Trophoblast cell (in vitro differentiated cells and primary cell): ENCODE results near the gene PLS1.
A peak's percentile ranks its signal among the peaks of the same experiment; 100 is the strongest.
"Not testable (repeated sequence)": the region's sequence is repeated elsewhere in the genome, so short reads cannot be mapped to it uniquely, and the experiment has no call there.

Experiments
- DNase-seq, 2 donors: peaks; one replicate each; pipeline ENCODE4 v3.0.0-alpha.2; 2016
- H2AFZ ChIP-seq: 2 replicates; pipeline ENCODE4 v1.6.1; 2013; ENCODE audit warnings: low read length, moderate library complexity, mild to moderate bottlenecking; ENCODE audit not compliant: insufficient read depth, poor library complexity
- H2AK5ac ChIP-seq: 2 replicates; pipeline ENCODE4 v1.6.1; 2013; ENCODE audit warnings: mild to moderate bottlenecking, low read length
- H2BK120ac ChIP-seq: 2 replicates; pipeline ENCODE4 v1.6.1; 2013; ENCODE audit warnings: low read length, mild to moderate bottlenecking, moderate library complexity; ENCODE audit not compliant: insufficient read depth, poor library complexity
- H2BK12ac ChIP-seq: 2 replicates; pipeline ENCODE4 v1.6.1; 2013; ENCODE audit warnings: mild to moderate bottlenecking, low read length, moderate library complexity
- H2BK5ac ChIP-seq: 2 replicates; pipeline ENCODE4 v1.6.1; 2013; ENCODE audit warnings: low read length, low read depth, moderate library complexity, mild to moderate bottlenecking; ENCODE audit not compliant: poor library complexity
- H3K14ac ChIP-seq: 2 replicates; pipeline ENCODE4 v1.6.1; 2013; ENCODE audit warnings: mild to moderate bottlenecking, low read length
- H3K18ac ChIP-seq: 2 replicates; pipeline ENCODE4 v1.6.1; 2013; ENCODE audit warnings: mild to moderate bottlenecking, low read length
- H3K23ac ChIP-seq: 2 replicates; pipeline ENCODE4 v1.6.1; 2013; ENCODE audit warnings: low read length
- H3K27ac ChIP-seq: 2 replicates; pipeline ENCODE4 v1.5.1; 2013; ENCODE audit warnings: low read depth, mild to moderate bottlenecking, inconsistent platforms, low read length, moderate library complexity
- H3K27me3 ChIP-seq: 2 replicates; pipeline ENCODE4 v1.6.1; 2013; ENCODE audit warnings: inconsistent platforms, mild to moderate bottlenecking, low read length, moderate library complexity; ENCODE audit not compliant: insufficient read depth
- H3K36me3 ChIP-seq, 2 experiments: 1 replicate in 1 of 2; 2 replicates in 1 of 2; pipeline ENCODE4 v1.6.1; 2013; ENCODE audit warnings: low read length in 2 of 2, mild to moderate bottlenecking in 2 of 2, moderate library complexity in 1 of 2; ENCODE audit not compliant: insufficient read depth in 2 of 2, control insufficient read depth in 1 of 2
- H3K4ac ChIP-seq: 2 replicates; pipeline ENCODE4 v1.6.1; 2013; ENCODE audit warnings: low read depth, mild to moderate bottlenecking, low read length, moderate library complexity
- H3K4me1 ChIP-seq, 2 experiments: 1 replicate in 1 of 2; 2 replicates in 1 of 2; pipeline ENCODE4 v1.6.1; 2013; ENCODE audit warnings: low read length in 2 of 2, mild to moderate bottlenecking in 2 of 2, moderate library complexity in 1 of 2; ENCODE audit not compliant: insufficient read depth in 2 of 2, control insufficient read depth in 1 of 2
- H3K4me2 ChIP-seq: 2 replicates; pipeline ENCODE4 v1.6.1; 2013; ENCODE audit warnings: inconsistent platforms, mild to moderate bottlenecking, low read length, moderate library complexity
- H3K4me3 ChIP-seq: 2 replicates; pipeline ENCODE4 v1.5.1; 2013; ENCODE audit warnings: mild to moderate bottlenecking, low read depth, low read length, inconsistent platforms
- H3K79me1 ChIP-seq: one replicate; pipeline ENCODE4 v1.6.1; 2013; ENCODE audit warnings: low read length
- H3K79me2 ChIP-seq: 2 replicates; pipeline ENCODE4 v1.6.1; 2013; ENCODE audit warnings: low read length, mild to moderate bottlenecking; ENCODE audit not compliant: control insufficient read depth, insufficient read depth, poor library complexity
- H3K9ac ChIP-seq: 2 replicates; pipeline ENCODE4 v1.6.1; 2013; ENCODE audit warnings: mild to moderate bottlenecking, low read length
- H3K9me3 ChIP-seq: 2 replicates; pipeline ENCODE4 v1.6.1; 2013; ENCODE audit warnings: low read depth, mild to moderate bottlenecking, control low read depth, inconsistent platforms, low read length; ENCODE audit not compliant: insufficient read depth
- H4K12ac ChIP-seq: 2 replicates; pipeline ENCODE4 v1.6.1; 2013; ENCODE audit warnings: low read depth, mild to moderate bottlenecking, low read length, moderate library complexity
- H4K8ac ChIP-seq: 2 replicates; pipeline ENCODE4 v1.6.1; 2013; ENCODE audit warnings: low read depth, mild to moderate bottlenecking, low read length, moderate library complexity
- H4K91ac ChIP-seq: one replicate; pipeline ENCODE4 v1.6.1; 2013; ENCODE audit warnings: low read depth, mild to moderate bottlenecking, low read length, moderate library complexity
- WGBS: extraction: QIAGEN DNeasy Blood & Tissue Kit; methylation state at CpG from one replicate; pipeline ENCODE4 v1.1.7; 2013; ENCODE audit warnings: missing lambda C conversion rate; ENCODE audit not compliant: insufficient read length, insufficient coverage; ENCODE audit errors: extremely low coverage; 5-methylcytosine and 5-hydroxymethylcytosine counted together

The PLS1 gene

GRCh38 chr3:142706321-142707127 is 110.3 kb downstream of the PLS1 start:
- Histone ChIP-seq H3K27ac (no peak overlapping the region), H3K9me3 (no peaks in the 10 kb centered on the region), H3K27me3 (no peaks in the 10 kb centered on the region), H2BK120ac (no peak overlapping the region), H3K14ac (no peak overlapping the region), H4K12ac (no peak overlapping the region), H3K4me2 (no peak overlapping the region), H3K23ac (no peak overlapping the region), H2BK12ac (no peak overlapping the region), H2BK5ac (no peak overlapping the region), H3K79me1 (no peaks in the 10 kb centered on the region), H3K4me1 (no peaks in the 10 kb centered on the region), H3K18ac (no peak overlapping the region), H3K4me3 (no peak overlapping the region), H2AK5ac (no peak overlapping the region), H3K36me3 (no peaks in the 10 kb centered on the region), H4K91ac (no peak overlapping the region), H3K9ac (no peak overlapping the region), H3K4ac (no peak overlapping the region), H2AFZ (no peak overlapping the region), H4K8ac (no peak overlapping the region), H3K79me2 (no peaks in the 10 kb centered on the region)
- WGBS: no CpG with 5 or more reads among the region's 7 CpGs
- DNase-seq: peak in 1 of 2 donors; percentile 21

GRCh38 chr3:142709207-142709606 is 113.0 kb downstream of the PLS1 start:
- Histone ChIP-seq H3K9me3 (no peaks in the 10 kb centered on the region), H2AK5ac (no peak overlapping the region), H3K9ac (no peak overlapping the region), H3K4me2 (no peak overlapping the region), H2BK12ac (no peak overlapping the region), H3K79me2 (no peaks in the 10 kb centered on the region), H3K23ac (no peak overlapping the region), H3K4me3 (no peak overlapping the region), H2BK5ac (no peak overlapping the region), H3K14ac (no peak overlapping the region), H4K12ac (no peak overlapping the region), H2BK120ac (no peak overlapping the region), H3K79me1 (no peaks in the 10 kb centered on the region), H3K27me3 (no peaks in the 10 kb centered on the region), H3K4ac (no peak overlapping the region), H4K91ac (no peak overlapping the region), H4K8ac (no peak overlapping the region), H3K36me3 (no peaks in the 10 kb centered on the region), H3K27ac (no peak overlapping the region), H3K4me1 (no peaks in the 10 kb centered on the region), H2AFZ (no peak overlapping the region), H3K18ac (no peak overlapping the region)
- WGBS: no CpG with 5 or more reads among the region's 5 CpGs
- DNase-seq: no peak

GRCh38 chr3:142714882-142715281 is 118.7 kb downstream of the PLS1 start:
- H2BK5ac ChIP-seq, DNase-seq: not testable (repeated sequence)
- WGBS: no CpG with 5 or more reads among the region's 3 CpGs

GRCh38 chr3:142716102-142716501 is 119.9 kb downstream of the PLS1 start:
- Histone ChIP-seq H4K91ac (no peak overlapping the region), H3K27me3 (no peaks in the 10 kb centered on the region), H3K79me2 (no peaks in the 10 kb centered on the region), H3K79me1 (no peaks in the 10 kb centered on the region), H2BK120ac (no peak overlapping the region), H3K36me3 (no peaks in the 10 kb centered on the region), H2BK5ac (no peak overlapping the region), H3K9ac (no peak overlapping the region), H3K4me3 (no peak overlapping the region), H3K4me1 (peaks cover 0 to 3% of the 10 kb centered on the region in 2 experiments), H2AK5ac (no peak overlapping the region), H4K8ac (no peak overlapping the region), H2BK12ac (no peak overlapping the region), H3K14ac (no peak overlapping the region), H2AFZ (no peak overlapping the region), H3K18ac (no peak overlapping the region), H4K12ac (no peak overlapping the region), H3K9me3 (no peaks in the 10 kb centered on the region), H3K27ac (no peak overlapping the region), H3K23ac (no peak overlapping the region), H3K4me2 (no peak overlapping the region), H3K4ac (no peak overlapping the region)
- no CpG with 5 or more reads among the region's 4 CpGs for WGBS
- no peak for DNase-seq

More at GRCh38 chr3:142714882-142715281, 118.7 kb downstream of the PLS1 start:
- H2BK12ac ChIP-seq, H3K18ac ChIP-seq, H2AK5ac ChIP-seq, H3K9me3 ChIP-seq, H3K36me3 ChIP-seq, H3K27me3 ChIP-seq, H3K27ac ChIP-seq, H3K79me2 ChIP-seq, H4K8ac ChIP-seq, H4K12ac ChIP-seq, H3K4me3 ChIP-seq, H3K23ac ChIP-seq, H3K4me1 ChIP-seq, H2AFZ ChIP-seq, H3K79me1 ChIP-seq, H3K4me2 ChIP-seq, H3K9ac ChIP-seq, H2BK120ac ChIP-seq, H3K14ac ChIP-seq, H3K4ac ChIP-seq, H4K91ac ChIP-seq: not testable (repeated sequence)
